H1 (cell line): Measurements from ENCODE around the gene INO80C. TPM values are rescaled to one million over a fixed set of nuclear protein-coding genes. Genes with fewer than 3 reads are reported as not detected.

Source experiments
- CTCF ChIA-PET: fragments of 300-600 bp; sonication (Branson Sonifier 250); formaldehyde crosslinking; loops from one replicate; lab custom pipeline; 2021; ENCODE audit not compliant: partially characterized antibody; lab: Charles Lee
- POLR2A ChIA-PET: fragments of 300-600 bp; sonication (Branson Sonifier 250); formaldehyde crosslinking; loops from one replicate; lab custom pipeline; 2021; ENCODE audit warnings: inconsistent platforms; ENCODE audit not compliant: partially characterized antibody; lab: Charles Lee
- DNase-seq, 2 experiments: peaks; one replicate each; pipeline versions ENCODE4 v3.0.0 to v3.0.0-alpha.2; 2010 to 2022; ENCODE audit warnings: low spot score in 2 of 2, low read depth in 1 of 2, mixed read lengths in 1 of 2
- FAIRE-seq: peaks from 2 replicates; lab custom pipeline; 2011; peaks lifted over from hg19 to GRCh38; lab: Jason Lieb, UNC
- H2AFZ ChIP-seq: 2 replicates; pipeline ENCODE4 v1.8.1; 2012; ENCODE audit warnings: low read length, inconsistent platforms
- H2AK5ac ChIP-seq: 2 replicates; pipeline ENCODE4 v1.6.1; 2013; ENCODE audit warnings: low read depth, low read length
- H2BK120ac ChIP-seq: replicated peaks from 2 replicates; pipeline ENCODE3; 2013; ENCODE audit warnings: low read depth, low read length, inconsistent platforms
- H2BK12ac ChIP-seq: 2 replicates; pipeline ENCODE4 v1.6.1; 2013; ENCODE audit warnings: low read depth, low read length
- H2BK15ac ChIP-seq: 2 replicates; pipeline ENCODE4 v1.6.1; 2013; ENCODE audit warnings: low read length
- H2BK20ac ChIP-seq: 2 replicates; pipeline ENCODE4 v1.6.1; 2013; ENCODE audit warnings: low read length
- H2BK5ac ChIP-seq: 2 replicates; pipeline ENCODE4 v1.6.1; 2013; ENCODE audit warnings: low read depth, low read length
- H3K14ac ChIP-seq: 2 replicates; pipeline ENCODE4 v1.6.1; 2013; ENCODE audit warnings: inconsistent platforms; ENCODE audit not compliant: insufficient read length
- H3K18ac ChIP-seq: 2 replicates; pipeline ENCODE4 v1.6.1; 2013; ENCODE audit warnings: low read length; ENCODE audit errors: extremely low read depth
- H3K23ac ChIP-seq: 2 replicates; pipeline ENCODE4 v1.6.1; 2013; ENCODE audit warnings: inconsistent platforms; ENCODE audit not compliant: insufficient read length
- H3K23me2 ChIP-seq: 2 replicates; pipeline ENCODE4 v1.6.1; 2013; ENCODE audit warnings: low read depth, low read length
- H3K27ac ChIP-seq: 2 replicates; pipeline ENCODE4 v1.6.1; 2011; ENCODE audit warnings: low read depth, low read length, inconsistent platforms
- H3K27me3 ChIP-seq, 4 experiments: replicated peaks in 1 of 4; 1 replicate in 1 of 4; 2 replicates in 3 of 4; pipeline versions ENCODE4 v1.6.1 to v1.8.1; 2011 to 2013; ENCODE audit warnings: low read length in 3 of 4, mild to moderate bottlenecking in 3 of 4, inconsistent platforms in 2 of 4, mixed read lengths in 2 of 4, moderate library complexity in 1 of 4; ENCODE audit not compliant: control insufficient read depth in 3 of 4, insufficient read depth in 3 of 4; ENCODE audit errors: extremely low read depth in 1 of 4
- H3K36me3 ChIP-seq, 4 experiments: 2 replicates each; pipeline versions ENCODE4 v1.6.1 to v1.8.1; 2011 to 2013; ENCODE audit warnings: mild to moderate bottlenecking in 4 of 4, low read length in 3 of 4, moderate library complexity in 2 of 4, control low read depth in 1 of 4, inconsistent platforms in 1 of 4; ENCODE audit not compliant: insufficient read depth in 4 of 4, control insufficient read depth in 2 of 4
- H3K4ac ChIP-seq: replicated peaks from 2 replicates; pipeline ENCODE3; 2013; ENCODE audit warnings: low read length, low read depth, mixed read lengths, inconsistent platforms; ENCODE audit not compliant: insufficient read length
- H3K4me1 ChIP-seq, 4 experiments: replicated peaks in 1 of 4; 1 replicate in 1 of 4; 2 replicates in 3 of 4; pipeline versions ENCODE4 v1.6.1 to v1.8.1; 2011 to 2013; ENCODE audit warnings: low read length in 3 of 4, inconsistent platforms in 2 of 4, mixed read lengths in 1 of 4; ENCODE audit not compliant: insufficient read depth in 4 of 4, control insufficient read depth in 3 of 4
- H3K4me2 ChIP-seq, 2 experiments: 2 replicates each; pipeline versions ENCODE4 v1.6.1 to v1.8.1; 2011 to 2013; ENCODE audit warnings: low read depth in 2 of 2, low read length in 2 of 2, control low read depth in 1 of 2, inconsistent platforms in 1 of 2, mild to moderate bottlenecking in 1 of 2; ENCODE audit not compliant: insufficient read depth in 1 of 2
- H3K4me3 ChIP-seq, 4 experiments: fragments of 200-600, 300-600 bp in 1 of 4; sonication (generic), shearing (Covaris generic), sonication (Bioruptor Twin) in 1 of 4; 2 replicates each; pipeline versions ENCODE4 v1.5.1 to v1.8.1; 2011 to 2016; ENCODE audit warnings: low read length in 4 of 4, low read depth in 3 of 4, control low read depth in 2 of 4, inconsistent platforms in 2 of 4, mild to moderate bottlenecking in 2 of 4, mixed read lengths in 1 of 4, moderate library complexity in 1 of 4; ENCODE audit not compliant: insufficient read depth in 2 of 4; ENCODE audit errors: extremely low read depth in 1 of 4
- H3K56ac ChIP-seq: replicated peaks from 2 replicates; pipeline ENCODE3; 2013; ENCODE audit warnings: low read depth, mild to moderate bottlenecking, mixed read lengths, low read length, inconsistent platforms; ENCODE audit not compliant: insufficient read length
- H3K79me1 ChIP-seq: 2 replicates; pipeline ENCODE4 v1.6.1; 2013; ENCODE audit warnings: low read depth, low read length, control low read depth
- H3K79me2 ChIP-seq, 2 experiments: 2 replicates each; pipeline versions ENCODE4 v1.6.1 to v1.8.1; 2012 to 2013; ENCODE audit warnings: low read length in 2 of 2, mild to moderate bottlenecking in 2 of 2, inconsistent platforms in 1 of 2; ENCODE audit not compliant: insufficient read depth in 2 of 2, control insufficient read depth in 1 of 2
- H3K9ac ChIP-seq, 4 experiments: replicated peaks in 1 of 4; 1 replicate in 1 of 4; 2 replicates in 3 of 4; pipeline versions ENCODE4 v1.6.1 to v1.8.1; 2011 to 2013; ENCODE audit warnings: low read depth in 3 of 4, low read length in 3 of 4, control low read depth in 2 of 4, mild to moderate bottlenecking in 2 of 4, moderate library complexity in 2 of 4, inconsistent platforms in 1 of 4; ENCODE audit errors: extremely low read depth in 1 of 4
- H3K9me3 ChIP-seq, 2 experiments: 2 replicates each; pipeline versions ENCODE4 v1.6.1 to v1.8.1; 2012 to 2013; ENCODE audit warnings: mild to moderate bottlenecking in 2 of 2, moderate library complexity in 2 of 2, control low read depth in 1 of 2, inconsistent platforms in 1 of 2, low read depth in 1 of 2, low read length in 1 of 2, mixed read lengths in 1 of 2; ENCODE audit not compliant: insufficient read depth in 2 of 2
- H4K20me1 ChIP-seq, 2 experiments: replicated peaks in 1 of 2; 2 replicates each; pipeline versions ENCODE3 to v1.8.1; 2011 to 2013; ENCODE audit warnings: inconsistent platforms in 2 of 2, low read length in 2 of 2, mild to moderate bottlenecking in 1 of 2; ENCODE audit not compliant: insufficient read depth in 2 of 2, control insufficient read depth in 1 of 2
- H4K5ac ChIP-seq: 2 replicates; pipeline ENCODE4 v1.6.1; 2013; ENCODE audit warnings: low read length, low read depth, mixed read lengths, inconsistent platforms; ENCODE audit not compliant: insufficient read length
- H4K8ac ChIP-seq: 2 replicates; pipeline ENCODE4 v1.8.0; 2013; ENCODE audit warnings: mild to moderate bottlenecking, moderate library complexity, low read length, inconsistent platforms; ENCODE audit not compliant: insufficient read depth; ENCODE audit errors: extremely low read depth
- H4K91ac ChIP-seq: replicated peaks from 2 replicates; pipeline ENCODE3; 2013; ENCODE audit warnings: low read length, mixed read lengths, inconsistent platforms; ENCODE audit not compliant: insufficient read length
- BRCA1 ChIP-seq: IDR thresholded peaks from 2 replicates; pipeline ENCODE4 v1.6.1; 2012; ENCODE audit warnings: low read depth, low read length, improper control_type of control experiment
- CTBP2 ChIP-seq: IDR thresholded peaks from 2 replicates; pipeline ENCODE4 v1.7.0; 2011; ENCODE audit warnings: borderline replicate concordance, mild to moderate bottlenecking, moderate library complexity, mixed read lengths, low read length; ENCODE audit not compliant: insufficient read depth, insufficient read length
- E2F6 ChIP-seq: IDR thresholded peaks from 2 replicates; pipeline ENCODE4 v1.6.1; 2012; ENCODE audit warnings: inconsistent platforms
- EP300 ChIP-seq, 2 experiments: IDR thresholded peaks; 1 replicate in 1 of 2; 2 replicates in 1 of 2; pipeline ENCODE4 v1.6.1; 2011 to 2012; ENCODE audit warnings: low read depth in 2 of 2, low read length in 2 of 2, mild to moderate bottlenecking in 2 of 2, borderline replicate concordance in 1 of 2, inconsistent platforms in 1 of 2, moderate library complexity in 1 of 2
- GABPA ChIP-seq: IDR thresholded peaks from 2 replicates; pipeline ENCODE4 v1.6.1; 2011; ENCODE audit warnings: mild to moderate bottlenecking, low read length, moderate library complexity, borderline replicate concordance; ENCODE audit not compliant: insufficient read depth
- JUND ChIP-seq: IDR thresholded peaks from 2 replicates; pipeline ENCODE4 v1.6.1; 2011; ENCODE audit warnings: mild to moderate bottlenecking, improper control_type of control experiment, low read length
- MAFK ChIP-seq: IDR thresholded peaks from 2 replicates; pipeline ENCODE4 v1.6.1; 2012; ENCODE audit warnings: low read depth, mild to moderate bottlenecking, improper control_type of control experiment, low read length
- RFX5 ChIP-seq: IDR thresholded peaks from 2 replicates; pipeline ENCODE4 v1.6.1; 2011; ENCODE audit warnings: low read depth, low read length, improper control_type of control experiment, borderline replicate concordance
- SIN3A ChIP-seq, 2 experiments: IDR thresholded peaks in 1 of 2; conservative IDR thresholded peaks in 1 of 2; 2 replicates each; pipeline ENCODE4 v1.6.1; 2011 to 2012; ENCODE audit warnings: low read length in 2 of 2, improper control_type of control experiment in 1 of 2, low read depth in 1 of 2, mild to moderate bottlenecking in 1 of 2
- SP2 ChIP-seq: IDR thresholded peaks from 2 replicates; pipeline ENCODE4 v1.6.1; 2012; ENCODE audit warnings: mild to moderate bottlenecking, low read length, inconsistent platforms
- TAF1 ChIP-seq: IDR thresholded peaks from 2 replicates; pipeline ENCODE4 v1.6.1; 2011; ENCODE audit warnings: mild to moderate bottlenecking, low read depth, low read length
- WGBS, 2 experiments: shearing (Covaris generic) in 1 of 2; methylation state at CpG; one replicate each; pipeline versions ENCODE4 v1.1.6 to v1.1.7; 2013 to 2015; ENCODE audit warnings: low lambda C conversion rate in 2 of 2, mixed read lengths in 2 of 2, inconsistent platforms in 1 of 2, low coverage in 1 of 2, missing lambda C conversion rate in 1 of 2; ENCODE audit not compliant: insufficient replicate concordance in 2 of 2, insufficient coverage in 1 of 2, insufficient read length in 1 of 2; ENCODE audit errors: extremely low coverage in 1 of 2, missing lambda C conversion rate in 1 of 2; 5-methylcytosine and 5-hydroxymethylcytosine counted together
- polyA plus RNA-seq, 7 experiments: library from polyadenylated mRNA; depleted of rRNA in 3 of 7; stranded (reverse) in 5 of 7; unstranded in 2 of 7; fragments of >200 nt in 5 of 7; fragments of 200-250 nt in 2 of 7; gene quantifications; 1 replicate in 5 of 7; 2 replicates in 1 of 7; 4 replicates in 1 of 7; pipeline versions ENCODE4 v1.2.1 to v1.2.3, GENCODE V29; 2011 to 2013; ENCODE audit warnings: missing spikeins in 2 of 7, mixed read lengths in 2 of 7
- total RNA-seq: library from RNA; stranded (reverse); fragmentation: NEBNext Ultra II Directional; extraction: Animal tissue kit (Norgen Biotek cat#: 25700); gene quantifications from 2 replicates; pipeline ENCODE4 v1.2.1, GENCODE V29; 2021
- TF ChIP-seq, protein P1 (sequence below): IDR thresholded peaks from 2 replicates; pipeline ENCODE4 v1.6.1; 2011; ENCODE audit warnings: low read depth, mild to moderate bottlenecking, low read length; ENCODE audit not compliant: insufficient read depth

Gene INO80C
- total and polyA plus RNA-seq, 2 of the 8 experiments (the other 6 are each of a cell fraction or from before 2014, with no cell fraction given) = 30.1 to 48.9 TPM

DNA sequence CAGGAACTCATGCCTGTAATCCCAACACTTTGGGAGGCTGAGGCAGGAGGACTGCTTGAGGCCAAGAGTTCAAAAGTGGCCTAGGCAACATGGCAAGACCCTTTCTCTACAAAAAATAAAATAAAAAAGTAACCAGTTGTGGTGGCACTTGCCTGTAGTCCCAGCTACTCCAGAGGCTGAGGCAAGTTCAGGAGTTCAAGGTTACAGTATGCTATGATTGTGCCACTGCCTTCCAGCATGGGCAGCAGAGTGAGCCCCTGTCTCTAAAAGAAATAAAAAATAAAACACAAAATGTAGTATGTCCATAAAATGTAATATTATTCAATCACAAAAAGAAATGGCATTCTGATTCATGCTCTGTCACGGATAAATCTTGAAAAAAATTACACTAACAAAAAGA lies 11.9 kb downstream of the INO80C start:
- no peak overlapping the region for H3K56ac ChIP-seq
- no peak overlapping the region for H2BK12ac ChIP-seq
- H2BK5ac ChIP-seq = no peak overlapping the region
- no peak overlapping the region for H2BK120ac ChIP-seq
- H2BK15ac ChIP-seq = no peak overlapping the region
- H4K8ac ChIP-seq = no peak overlapping the region
- H3K36me3 ChIP-seq = peaks cover 0 to 5% (median 0%) of the 10 kb centered on the region in 4 experiments; a peak in 1 of 8 replicates
- peaks cover 0 to 3% of the 10 kb centered on the region in 2 experiments for H4K20me1 ChIP-seq
- 0 out of 2 replicates have a peak, but pooled peaks cover 1% of the 10 kb centered on the region for H3K23me2 ChIP-seq
- H3K4me1 ChIP-seq = peaks cover 6 to 25% (median 18%) of the 10 kb centered on the region in 4 experiments
- no peak overlapping the region for H2BK20ac ChIP-seq
- H3K27me3 ChIP-seq = no peaks in the 10 kb centered on the region
- DNase-seq = no peak
- H4K91ac ChIP-seq = no peak overlapping the region
- H3K9ac ChIP-seq = no peak overlapping the region
- FAIRE-seq = no peak
- peaks cover 6 to 87% of the 10 kb centered on the region in 2 experiments; a peak in 3 of 4 replicates for H3K79me2 ChIP-seq
- no peak overlapping the region for H2AFZ ChIP-seq
- H3K27ac ChIP-seq = no peak overlapping the region
- no peak overlapping the region for H4K5ac ChIP-seq
- 88% methylated on average over 1 of the region's 1 CpG; no CpG with 5 or more reads in 1 of the 2 experiments for WGBS, 2 experiments
- H2AK5ac ChIP-seq = no peak overlapping the region; the same call in 1 of the 2 replicates
- H3K79me1 ChIP-seq = peaks cover 2% of the 10 kb centered on the region; the same call in 1 of the 2 replicates
- peak overlapping the region in 1 of 2 experiments; percentile 72; a peak in 2 of 4 replicates for H3K4me2 ChIP-seq
- no peak overlapping the region for H3K4ac ChIP-seq
- peak overlapping the region in 1 of 4 experiments; percentile 41; a peak in 2 of 8 replicates for H3K4me3 ChIP-seq
- no peak overlapping the region for H3K14ac ChIP-seq
- POLR2A ChIA-PET = no interaction called here
- CTCF ChIA-PET = interaction anchor here (0.8 kb wide), 1 partner anchor 13 kb away, joined by 3 read pairs; no protein-coding TSS in a partner anchor
- H3K18ac ChIP-seq = no peak overlapping the region
- H3K9me3 ChIP-seq = no peaks in the 10 kb centered on the region
- H3K23ac ChIP-seq = no peak overlapping the region
- no peak for TF ChIP-seq BRCA1
- TF ChIP-seq RFX5 = no peak
- no peak for TF ChIP-seq JUND
- TF ChIP-seq EP300 (IDR thresholded peaks at IDR 0.05; ENCODE audit: borderline replicate concordance in 1 of 2, low read depth in 2 of 2, low read length in 2 of 2) = no peak
- TF ChIP-seq SIN3A (conservative IDR thresholded peaks at IDR 0.05 in 1 of 2, IDR thresholded peaks at IDR 0.05 in 1 of 2; ENCODE audit: low read depth in 1 of 2, low read length in 2 of 2) = no peak
- no peak for TF ChIP-seq SP2
- TF ChIP-seq, protein P1, sequence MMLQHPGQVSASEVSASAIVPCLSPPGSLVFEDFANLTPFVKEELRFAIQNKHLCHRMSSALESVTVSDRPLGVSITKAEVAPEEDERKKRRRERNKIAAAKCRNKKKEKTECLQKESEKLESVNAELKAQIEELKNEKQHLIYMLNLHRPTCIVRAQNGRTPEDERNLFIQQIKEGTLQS = no peak
- no peak for TF ChIP-seq TAF1
- TF ChIP-seq MAFK = no peak
- no peak for TF ChIP-seq E2F6
- TF ChIP-seq GABPA = no peak
- TF ChIP-seq CTBP2 = no peak
